Prostate gland (tissue), 2 donors: ENCODE measurements around the gene CAPN13.

Experiments
- POLR2A ChIP-seq: fragments of 450-650 bp; IDR thresholded peaks from one replicate; pipeline ENCODE4 v1.6.1; 2016; ENCODE audit warnings: antibody characterized with exemption, mild to moderate bottlenecking
- POLR2AphosphoS5 ChIP-seq: sonication (generic); formaldehyde crosslinking; IDR thresholded peaks from one replicate; pipeline ENCODE4 v1.6.1; 2017; ENCODE audit warnings: antibody characterized with exemption
- TF ChIP-seq, protein P1 (sequence below), 4 experiments: fragments of 200-600 bp in 2 of 4; fragments of 450-650 bp in 2 of 4; sonication (generic) in 2 of 4; IDR thresholded peaks; 1 replicate in 3 of 4; 2 replicates in 1 of 4; pipeline ENCODE4 v1.5.1; 2016 to 2019; ENCODE audit warnings: antibody characterized with exemption in 4 of 4, mild to moderate bottlenecking in 2 of 4, moderate library complexity in 2 of 4

DNA sequence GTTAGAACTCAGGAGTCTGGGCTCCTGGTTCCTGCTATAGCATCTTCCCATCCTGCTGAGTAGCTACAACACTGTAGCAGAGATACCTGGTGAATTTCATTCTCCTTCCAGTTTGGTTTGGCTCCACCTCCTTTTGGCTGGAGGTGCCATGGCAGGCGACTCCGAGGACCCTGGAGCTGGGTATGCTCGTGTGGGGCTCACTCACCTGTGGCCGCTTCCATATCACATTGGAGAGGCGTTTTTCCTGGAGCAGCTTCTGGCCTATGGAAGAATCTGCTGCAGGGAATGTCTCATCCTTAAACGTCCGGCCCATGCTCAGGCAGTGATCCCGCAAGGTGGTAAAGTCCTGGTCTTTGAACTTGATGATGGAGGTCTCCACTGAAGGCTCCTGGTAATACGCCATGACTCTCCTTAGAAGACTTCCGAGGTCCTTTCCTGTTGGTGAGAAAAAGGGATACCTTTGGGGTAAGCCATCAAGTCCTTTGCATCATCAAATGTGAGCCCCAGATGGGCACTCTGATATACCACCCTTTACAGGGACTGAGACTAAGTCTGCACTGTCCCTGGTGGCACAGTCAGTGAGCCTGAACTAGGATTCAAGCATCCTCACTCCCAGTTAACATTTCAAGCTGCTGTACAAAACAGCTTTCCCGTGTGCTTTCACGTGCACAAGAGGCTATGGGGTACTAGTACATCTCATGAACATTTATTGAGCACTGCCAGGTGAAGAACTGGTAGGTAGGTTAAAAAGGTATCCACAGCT lies 20.1 kb downstream of the CAPN13 start:
- no peak for TF ChIP-seq POLR2A
- TF ChIP-seq, protein P1, sequence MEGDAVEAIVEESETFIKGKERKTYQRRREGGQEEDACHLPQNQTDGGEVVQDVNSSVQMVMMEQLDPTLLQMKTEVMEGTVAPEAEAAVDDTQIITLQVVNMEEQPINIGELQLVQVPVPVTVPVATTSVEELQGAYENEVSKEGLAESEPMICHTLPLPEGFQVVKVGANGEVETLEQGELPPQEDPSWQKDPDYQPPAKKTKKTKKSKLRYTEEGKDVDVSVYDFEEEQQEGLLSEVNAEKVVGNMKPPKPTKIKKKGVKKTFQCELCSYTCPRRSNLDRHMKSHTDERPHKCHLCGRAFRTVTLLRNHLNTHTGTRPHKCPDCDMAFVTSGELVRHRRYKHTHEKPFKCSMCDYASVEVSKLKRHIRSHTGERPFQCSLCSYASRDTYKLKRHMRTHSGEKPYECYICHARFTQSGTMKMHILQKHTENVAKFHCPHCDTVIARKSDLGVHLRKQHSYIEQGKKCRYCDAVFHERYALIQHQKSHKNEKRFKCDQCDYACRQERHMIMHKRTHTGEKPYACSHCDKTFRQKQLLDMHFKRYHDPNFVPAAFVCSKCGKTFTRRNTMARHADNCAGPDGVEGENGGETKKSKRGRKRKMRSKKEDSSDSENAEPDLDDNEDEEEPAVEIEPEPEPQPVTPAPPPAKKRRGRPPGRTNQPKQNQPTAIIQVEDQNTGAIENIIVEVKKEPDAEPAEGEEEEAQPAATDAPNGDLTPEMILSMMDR (IDR thresholded peaks at IDR 0.05), result no peak
- TF ChIP-seq POLR2AphosphoS5, result no peak
